Femur (tissue), 1 donor: Measurements from ENCODE around the gene KRT85.
"Not testable (repeated sequence)": the region's sequence is repeated elsewhere in the genome, so short reads cannot be mapped to it uniquely, and the experiment has no call there.

Source experiments
- DNase-seq: peaks from one replicate; pipeline ENCODE4 v3.0.0-alpha.2; 2017

Gene KRT85

GRCh38 chr12:52366738-52367485 lies at the start of gene KRT85:
Gene KRT85 (minus strand): TSS chr12:52367481. CDS start chr12:52367405, 76 bp downstream.
- no peak for DNase-seq

- no peak for DNase-seq
Measured at GRCh38 chr12:52416795-52417194, 49.5 kb upstream of the KRT85 start.

GRCh38 chr12:52415870-52416750 lies 48.8 kb upstream of the KRT85 start:
- no peak for DNase-seq

- DNase-seq, result no peak
Measured at GRCh38 chr12:52414936-52415335, 47.7 kb upstream of the KRT85 start.

- no peak for DNase-seq
Measured at GRCh38 chr12:52413782-52414345, 46.6 kb upstream of the KRT85 start.

- DNase-seq, result no peak
Measured at GRCh38 chr12:52413202-52413601, 45.9 kb upstream of the KRT85 start.

- DNase-seq, result no peak
Measured at GRCh38 chr12:52411815-52412214, 44.5 kb upstream of the KRT85 start.

- DNase-seq, result not testable (repeated sequence)
Measured at GRCh38 chr12:52410589-52411248, 43.4 kb upstream of the KRT85 start.

GRCh38 chr12:52407918-52408317 lies 40.6 kb upstream of the KRT85 start:
- DNase-seq, result no peak

GRCh38 chr12:52405922-52406385 lies 38.7 kb upstream of the KRT85 start, which contains the start of gene KRT82:
Gene KRT82 (minus strand): TSS chr12:52406335. CDS start chr12:52406277, 58 bp downstream.
- DNase-seq, result no peak

- DNase-seq, result no peak
Measured at GRCh38 chr12:52404951-52405350, 37.7 kb upstream of the KRT85 start.

- no peak for DNase-seq
Measured at GRCh38 chr12:52403561-52403960, 36.3 kb upstream of the KRT85 start.

- no peak for DNase-seq
Measured at GRCh38 chr12:52402873-52403540, 35.7 kb upstream of the KRT85 start.

GRCh38 chr12:52402377-52402776 lies 35.1 kb upstream of the KRT85 start:
- DNase-seq, result no peak

- no peak for DNase-seq
Measured at GRCh38 chr12:52401926-52402325, 34.6 kb upstream of the KRT85 start.

- no peak for DNase-seq
Measured at GRCh38 chr12:52401526-52401925, 34.2 kb upstream of the KRT85 start.

GRCh38 chr12:52400906-52401305 lies 33.6 kb upstream of the KRT85 start:
- no peak for DNase-seq

GRCh38 chr12:52399756-52400155 lies 32.5 kb upstream of the KRT85 start:
- no peak for DNase-seq

- no peak for DNase-seq
Measured at GRCh38 chr12:52398176-52398575, 30.9 kb upstream of the KRT85 start.

GRCh38 chr12:52396656-52397055 lies 29.4 kb upstream of the KRT85 start:
- no peak for DNase-seq

- no peak for DNase-seq
Measured at GRCh38 chr12:52395761-52396434, 28.6 kb upstream of the KRT85 start.
